ENCODE results near the gene RNF213.
A peak's percentile ranks its signal among the peaks of the same experiment; 100 is the strongest.

The RNF213 gene

GRCh38 chr17:80261159-80261894 is 675 bp downstream of the RNF213 start:
- H3K9ac ChIP-seq (ENCODE audit: insufficient read length, low read depth): peak overlapping the region; percentile 95

DNA sequence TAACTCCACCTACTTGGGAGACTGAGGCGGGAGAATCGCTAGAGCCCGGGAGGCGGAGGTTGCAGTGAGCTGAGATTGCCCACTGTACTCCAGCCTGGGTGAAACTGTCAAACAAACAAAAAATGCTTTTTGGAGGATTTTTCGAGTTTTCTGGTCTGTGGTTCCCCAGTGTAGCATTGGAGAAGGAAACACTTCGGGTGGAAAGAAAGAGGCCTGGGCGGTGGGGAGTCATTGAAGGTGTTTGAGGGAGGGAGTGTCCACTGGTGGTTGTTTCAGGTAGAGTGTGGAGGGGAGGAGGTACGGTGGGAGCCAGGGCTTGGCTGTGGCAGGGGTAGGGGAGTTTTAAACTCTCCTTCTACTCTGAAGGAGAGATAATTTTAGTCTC is 1.2 kb downstream of the RNF213 start:
- no peak for DNase-seq (ENCODE audit: low read depth, low spot score)

More at GRCh38 chr17:80261159-80261894, 675 bp downstream of the RNF213 start:
- Histone ChIP-seq H3K9me3 (ENCODE audit: insufficient read depth, low read length) (no peaks in the 10 kb centered on the region), H3K4me3 (ENCODE audit: insufficient read length, low read depth) (peak overlapping the region; percentile 86), H3K4me1 (ENCODE audit: insufficient read depth, insufficient read length) (peaks cover 39% of the 10 kb centered on the region), H3K27me3 (ENCODE audit: insufficient read depth, insufficient read length) (no peaks in the 10 kb centered on the region), H3K36me3 (ENCODE audit: insufficient read depth, insufficient read length, low read length) (peaks cover 32% of the 10 kb centered on the region)
- TF ChIP-seq YY1 (IDR thresholded peaks at IDR 0.05; ENCODE audit: insufficient read depth, insufficient read length): no peak
- TF ChIP-seq SUZ12 (IDR thresholded peaks at IDR 0.05; ENCODE audit: extremely low read depth, insufficient read depth, insufficient read length): no peak
- TF ChIP-seq ZNF274 (IDR thresholded peaks at IDR 0.05; ENCODE audit: low read depth, low read length): no peak
- peak; percentile 90 for DNase-seq (ENCODE audit: low read depth, low spot score)

GRCh38 chr17:80262291-80262690 is 1.6 kb downstream of the RNF213 start:
- Histone ChIP-seq H3K4me1 (ENCODE audit: insufficient read depth, insufficient read length) (peaks cover 38% of the 10 kb centered on the region), H3K27me3 (ENCODE audit: insufficient read depth, insufficient read length) (no peaks in the 10 kb centered on the region), H3K9me3 (ENCODE audit: insufficient read depth, low read length) (no peaks in the 10 kb centered on the region), H3K36me3 (ENCODE audit: insufficient read depth, insufficient read length, low read length) (peaks cover 34% of the 10 kb centered on the region), H3K9ac (ENCODE audit: insufficient read length, low read depth) (peak overlapping the region; percentile 95), H3K4me3 (ENCODE audit: insufficient read length, low read depth) (peak overlapping the region; percentile 86)
- TF ChIP-seq SUZ12 (IDR thresholded peaks at IDR 0.05; ENCODE audit: extremely low read depth, insufficient read depth, insufficient read length) (no peak), ZNF274 (IDR thresholded peaks at IDR 0.05; ENCODE audit: low read depth, low read length) (no peak), YY1 (IDR thresholded peaks at IDR 0.05; ENCODE audit: insufficient read depth, insufficient read length) (no peak)
- DNase-seq (ENCODE audit: low read depth, low spot score): no peak

More for the DNA sequence above, 1.2 kb downstream of the RNF213 start:
- Histone ChIP-seq H3K9me3 (ENCODE audit: insufficient read depth, low read length) (no peaks in the 10 kb centered on the region), H3K4me3 (ENCODE audit: insufficient read length, low read depth) (peak overlapping the region; percentile 86), H3K36me3 (ENCODE audit: insufficient read depth, insufficient read length, low read length) (peaks cover 33% of the 10 kb centered on the region), H3K9ac (ENCODE audit: insufficient read length, low read depth) (peak overlapping the region; percentile 95), H3K4me1 (ENCODE audit: insufficient read depth, insufficient read length) (peaks cover 39% of the 10 kb centered on the region), H3K27me3 (ENCODE audit: insufficient read depth, insufficient read length) (no peaks in the 10 kb centered on the region)
- TF ChIP-seq ZNF274 (IDR thresholded peaks at IDR 0.05; ENCODE audit: low read depth, low read length): no peak
- no peak for TF ChIP-seq SUZ12 (IDR thresholded peaks at IDR 0.05; ENCODE audit: extremely low read depth, insufficient read depth, insufficient read length)
- TF ChIP-seq YY1 (IDR thresholded peaks at IDR 0.05; ENCODE audit: insufficient read depth, insufficient read length): no peak

DNA sequence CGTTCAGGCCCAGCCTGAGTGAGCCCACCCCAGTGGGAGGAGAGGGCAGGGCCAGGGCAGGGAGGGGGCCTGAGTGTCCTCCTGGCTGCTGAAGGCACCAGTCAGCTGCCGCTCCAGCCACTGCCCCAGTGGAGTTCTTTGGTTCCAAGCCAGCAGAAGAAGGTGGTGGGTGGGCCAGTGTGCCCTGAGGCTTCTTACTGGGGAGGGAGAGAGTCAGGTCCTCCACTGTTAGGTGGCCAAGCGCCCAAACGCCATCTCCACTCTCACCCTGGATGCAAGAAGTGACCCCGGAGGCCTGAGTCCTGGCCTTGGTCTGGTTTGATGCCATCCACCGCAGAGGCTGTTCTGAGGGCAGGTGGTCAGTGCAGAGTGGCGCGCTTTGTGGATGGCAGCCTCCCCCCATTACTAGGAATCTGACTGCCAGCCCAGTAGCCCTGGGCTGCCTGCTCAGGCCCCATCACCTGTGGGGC is 2.2 kb downstream of the RNF213 start:
- Histone ChIP-seq H3K4me3 (ENCODE audit: insufficient read length, low read depth) (no peak overlapping the region), H3K9ac (ENCODE audit: insufficient read length, low read depth) (peak overlapping the region; percentile 95), H3K36me3 (ENCODE audit: insufficient read depth, insufficient read length, low read length) (peaks cover 39% of the 10 kb centered on the region), H3K4me1 (ENCODE audit: insufficient read depth, insufficient read length) (peaks cover 33% of the 10 kb centered on the region), H3K27me3 (ENCODE audit: insufficient read depth, insufficient read length) (no peaks in the 10 kb centered on the region), H3K9me3 (ENCODE audit: insufficient read depth, low read length) (no peaks in the 10 kb centered on the region)
- TF ChIP-seq ZNF274 (IDR thresholded peaks at IDR 0.05; ENCODE audit: low read depth, low read length) (no peak), YY1 (IDR thresholded peaks at IDR 0.05; ENCODE audit: insufficient read depth, insufficient read length) (no peak), SUZ12 (IDR thresholded peaks at IDR 0.05; ENCODE audit: extremely low read depth, insufficient read depth, insufficient read length) (no peak)
- no peak for DNase-seq (ENCODE audit: low read depth, low spot score)

DNA sequence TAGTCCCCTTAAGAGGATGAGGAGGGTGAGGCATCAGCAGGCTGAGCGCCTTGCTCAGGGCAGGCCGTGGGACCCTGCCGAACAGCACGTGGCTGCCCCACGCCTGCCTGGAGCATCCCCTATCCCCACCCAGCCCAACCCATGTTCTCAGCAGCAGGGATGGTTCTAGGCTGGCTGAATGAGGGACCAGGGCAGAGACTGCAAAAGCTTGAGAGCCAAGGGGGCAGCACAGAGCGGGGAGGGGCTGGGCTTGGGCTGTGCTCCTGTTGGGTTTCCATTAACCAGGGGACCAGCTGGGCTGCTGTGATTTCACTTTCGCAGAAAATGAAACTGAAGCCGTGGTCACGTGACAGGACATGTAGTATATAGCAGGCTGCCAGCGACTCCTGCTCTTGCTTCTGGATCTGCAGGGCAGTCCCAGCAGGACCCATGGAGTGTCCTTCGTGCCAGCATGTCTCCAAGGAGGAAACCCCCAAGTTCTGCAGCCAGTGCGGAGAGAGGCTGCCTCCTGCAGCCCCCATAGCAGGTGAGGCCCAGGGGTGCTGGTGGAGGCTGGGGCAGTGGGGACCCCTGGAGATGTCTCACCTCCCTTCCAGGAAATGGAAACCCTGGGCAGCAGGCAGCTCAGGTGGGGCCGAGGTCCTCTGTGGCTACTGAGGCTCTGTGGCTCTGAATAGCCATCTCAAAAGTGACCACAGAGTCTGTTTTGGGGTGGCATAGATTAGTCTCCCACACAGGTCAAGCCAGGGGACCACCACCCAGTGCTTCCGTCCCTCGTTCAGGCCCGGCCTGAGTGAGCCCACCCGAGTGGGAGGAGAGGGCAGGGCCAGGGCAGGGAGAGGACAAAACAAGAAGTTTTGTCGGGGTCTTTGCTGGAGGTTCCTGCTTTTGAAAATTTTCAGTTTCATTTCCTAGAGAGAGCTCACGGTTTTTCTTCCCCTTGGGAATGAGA is 2.9 kb downstream of the RNF213 start:
- TF ChIP-seq ZNF274 (IDR thresholded peaks at IDR 0.05; ENCODE audit: low read depth, low read length) (no peak), YY1 (IDR thresholded peaks at IDR 0.05; ENCODE audit: insufficient read depth, insufficient read length) (no peak), SUZ12 (IDR thresholded peaks at IDR 0.05; ENCODE audit: extremely low read depth, insufficient read depth, insufficient read length) (no peak)
- no peak for DNase-seq (ENCODE audit: low read depth, low spot score)
- Histone ChIP-seq H3K9ac (ENCODE audit: insufficient read length, low read depth) (peak overlapping the region; percentile 95), H3K4me3 (ENCODE audit: insufficient read length, low read depth) (no peak overlapping the region), H3K27me3 (ENCODE audit: insufficient read depth, insufficient read length) (no peaks in the 10 kb centered on the region), H3K4me1 (ENCODE audit: insufficient read depth, insufficient read length) (peaks cover 32% of the 10 kb centered on the region), H3K36me3 (ENCODE audit: insufficient read depth, insufficient read length, low read length) (peaks cover 46% of the 10 kb centered on the region), H3K9me3 (ENCODE audit: insufficient read depth, low read length) (no peaks in the 10 kb centered on the region)

DNA sequence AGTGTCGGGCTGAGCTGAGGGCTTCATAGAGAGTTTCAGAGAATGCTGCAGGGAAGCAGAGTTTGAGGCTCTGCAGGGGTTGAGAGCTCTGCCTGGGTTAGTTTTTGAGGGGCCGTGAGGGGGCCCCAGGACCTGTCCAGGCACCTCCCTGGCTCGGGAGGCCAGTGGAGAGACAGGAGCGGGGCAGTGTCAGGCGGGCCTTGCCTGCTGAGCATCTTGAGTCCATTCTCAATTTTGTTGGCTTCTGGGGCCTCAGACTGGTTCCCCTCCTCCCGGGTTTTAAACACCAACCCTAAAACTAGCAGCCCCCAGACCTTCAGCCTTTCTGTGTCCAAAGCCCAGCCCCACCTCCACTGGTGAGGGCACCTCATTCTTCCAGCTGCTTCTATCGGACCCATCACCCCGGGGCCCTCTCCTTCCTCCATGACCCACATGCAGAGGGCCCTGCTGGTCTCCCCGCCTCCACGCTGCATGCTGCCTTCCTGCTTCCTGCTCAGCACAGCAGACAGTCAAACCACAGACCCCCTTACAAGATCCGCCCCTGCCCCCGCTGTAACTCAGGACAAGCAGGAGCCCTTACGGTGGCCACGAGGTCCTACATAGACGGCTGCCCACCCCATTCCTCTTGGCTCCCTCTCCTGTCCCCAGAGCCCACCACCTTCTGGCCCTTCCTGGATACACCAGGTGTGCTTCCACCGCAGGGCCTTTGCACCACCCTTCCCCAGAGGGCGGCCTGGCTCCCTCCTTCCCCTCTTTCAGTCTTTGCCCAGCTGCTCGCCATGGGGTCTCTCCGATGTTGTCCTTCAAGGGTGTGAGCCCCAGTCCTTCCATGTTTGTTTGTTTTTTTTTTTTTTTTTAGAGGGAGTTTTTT is 3.8 kb downstream of the RNF213 start:
- no peaks in the 10 kb centered on the region for H3K9me3 ChIP-seq (ENCODE audit: insufficient read depth, low read length)
- TF ChIP-seq YY1 (IDR thresholded peaks at IDR 0.05; ENCODE audit: insufficient read depth, insufficient read length) (no peak), ZNF274 (IDR thresholded peaks at IDR 0.05; ENCODE audit: low read depth, low read length) (no peak), SUZ12 (IDR thresholded peaks at IDR 0.05; ENCODE audit: extremely low read depth, insufficient read depth, insufficient read length) (no peak)
- peak overlapping the region; percentile 95 for H3K9ac ChIP-seq (ENCODE audit: insufficient read length, low read depth)
- no peak for DNase-seq (ENCODE audit: low read depth, low spot score)
- peaks cover 32% of the 10 kb centered on the region for H3K4me1 ChIP-seq (ENCODE audit: insufficient read depth, insufficient read length)
- peaks cover 54% of the 10 kb centered on the region for H3K36me3 ChIP-seq (ENCODE audit: insufficient read depth, insufficient read length, low read length)
- no peaks in the 10 kb centered on the region for H3K27me3 ChIP-seq (ENCODE audit: insufficient read depth, insufficient read length)
- H3K4me3 ChIP-seq (ENCODE audit: insufficient read length, low read depth): no peak overlapping the region
